22Rv1 (cell line): Measurements from ENCODE around the gene OR5H6.

ENCODE experiments used
- CTCF ChIP-seq: fragments of 450-650 bp; IDR thresholded peaks from 2 replicates; pipeline ENCODE4 v1.5.1; 2017; ENCODE audit warnings: mild to moderate bottlenecking
- ZFX ChIP-seq: fragments of 450-650 bp; IDR thresholded peaks from 2 replicates; pipeline ENCODE4 v1.6.1; 2017; ENCODE audit warnings: antibody characterized with exemption, borderline replicate concordance

DNA sequence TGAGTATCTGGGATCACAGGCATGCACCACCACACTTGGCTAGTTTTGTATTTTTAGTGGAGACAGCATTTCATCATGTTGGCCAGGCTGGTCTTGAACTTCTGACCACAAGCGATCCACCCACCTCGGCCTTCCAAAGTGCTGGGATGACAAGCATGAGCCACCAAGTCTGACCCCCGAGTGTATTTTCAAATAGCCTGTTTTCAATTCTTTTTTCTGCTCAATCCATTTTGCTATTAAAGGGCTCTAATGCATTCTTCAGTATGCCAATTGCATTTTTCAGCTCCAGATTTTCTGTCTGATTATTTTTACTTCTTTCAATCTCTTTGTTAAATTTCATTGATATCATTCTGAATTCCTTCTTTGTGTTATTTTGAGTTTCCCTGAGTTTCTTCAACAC lies 5.8 kb downstream of the OR5H6 start:
- TF ChIP-seq CTCF (no peak), ZFX (no peak)
